ENCODE data around the gene WNT7B. TPM values are rescaled to one million over a fixed set of nuclear protein-coding genes. Genes with fewer than 3 reads are reported as not detected.

The WNT7B gene
- total and polyA plus RNA-seq, 2 experiments from 2014 or later: 0.10 TPM; not detected in 1

- TF ChIP-seq ZNF462 (CRISPR knock-in tag; IDR thresholded peaks at IDR 0.05): no peak
Measured at GRCh38 chr22:45907996-45908395, 69.0 kb downstream of the WNT7B start (continued).

- DNase-seq (ENCODE audit: low spot score) (no peak), ATAC-seq (no peak)
- H3K4me1 Mint-ChIP-seq: no peaks in the 10 kb centered on the region; the same call in 2 of the 3 replicates
- H3K79me2 ChIP-seq (replicated peaks; ENCODE audit: insufficient read depth): no peaks in the 10 kb centered on the region
- H3K27ac Mint-ChIP-seq: no peak overlapping the region
- TF ChIP-seq CREB1 (CRISPR knock-in tag; IDR thresholded peaks at IDR 0.05; ENCODE audit: low read depth) (no peak), REST (IDR thresholded peaks at IDR 0.05; ENCODE audit: unreplicated experiment) (no peak), CTCF (conservative IDR thresholded peaks at IDR 0.05; ENCODE audit: low read depth in 2 of 2) (no peak), EZH2phosphoT487 (IDR thresholded peaks at IDR 0.05; ENCODE audit: unreplicated experiment) (no peak), ETS1 (IDR thresholded peaks at IDR 0.05) (no peak), POLR2AphosphoS5 (IDR thresholded peaks at IDR 0.05; ENCODE audit: low read depth) (no peak), NANOG (IDR thresholded peaks at IDR 0.05; ENCODE audit: borderline replicate concordance) (no peak)
- no peaks in the 10 kb centered on the region for H3F3A ChIP-seq (replicated peaks; ENCODE audit: low read depth)
- H3K9me3 Mint-ChIP-seq: no peaks in the 10 kb centered on the region
- no peaks in the 10 kb centered on the region for H3K9me2 ChIP-seq (ENCODE audit: insufficient read depth)
- H4K20me1 ChIP-seq (replicated peaks; ENCODE audit: insufficient read depth): no peaks in the 10 kb centered on the region
- H3K4me1 ChIP-seq (ENCODE audit: insufficient read depth): no peaks in the 10 kb centered on the region
- H3K36me3 Mint-ChIP-seq (ENCODE audit: low read depth): no peaks in the 10 kb centered on the region
- no peak overlapping the region for H3K4me3 Mint-ChIP-seq
- H3K27me3 Mint-ChIP-seq (ENCODE audit: insufficient read depth, low read depth, poor library complexity): peaks cover 7% of the 10 kb centered on the region
- no peak overlapping the region for H3K27ac ChIP-seq (ENCODE audit: low read depth)
- no peak overlapping the region for H3K4me3 ChIP-seq
- H2AFZ ChIP-seq: no peak overlapping the region
- no peaks in the 10 kb centered on the region for H3K36me3 ChIP-seq (ENCODE audit: insufficient read depth)
- H3K27me3 ChIP-seq (ENCODE audit: insufficient read depth): no peaks in the 10 kb centered on the region
- no peak overlapping the region for H3K4me2 ChIP-seq
Measured at GRCh38 chr22:45907378-45907777, 69.6 kb downstream of the WNT7B start.

Measured in GM23338 (cell line).